Neutrophil (primary cell): ENCODE results near the gene PAFAH2.

ENCODE experiments used
- H3K27ac ChIP-seq: fragments of 200-600 bp; sonication (generic); 2 replicates; pipeline ENCODE4 v1.5.1; 2016; ENCODE audit warnings: mild to moderate bottlenecking, moderate library complexity
- H3K27me3 ChIP-seq: fragments of 200-600 bp; sonication (generic); 2 replicates; pipeline ENCODE4 v1.6.0; 2016; ENCODE audit warnings: mild to moderate bottlenecking
- H3K36me3 ChIP-seq: fragments of 200-600 bp; sonication (generic); 2 replicates; pipeline ENCODE4 v1.5.1; 2017
- H3K4me1 ChIP-seq, 2 experiments: fragments of 200-600 bp in 1 of 2; sonication (generic) in 1 of 2; 1 replicate in 1 of 2; 2 replicates in 1 of 2; pipeline versions ENCODE4 v1.5.1 to v1.6.1; 2013 to 2016; ENCODE audit warnings: low read depth in 1 of 2, low read length in 1 of 2, mild to moderate bottlenecking in 1 of 2, moderate library complexity in 1 of 2; ENCODE audit not compliant: control insufficient read depth in 1 of 2, insufficient read depth in 1 of 2
- H3K4me3 ChIP-seq, 2 experiments: fragments of 200-600 bp in 1 of 2; sonication (generic) in 1 of 2; 1 replicate in 1 of 2; 2 replicates in 1 of 2; pipeline ENCODE4 v1.5.1; 2013 to 2016; ENCODE audit warnings: low read depth in 1 of 2, low read length in 1 of 2, mild to moderate bottlenecking in 1 of 2, moderate library complexity in 1 of 2
- H3K9me3 ChIP-seq: fragments of 200-600 bp; sonication (generic); 2 replicates; pipeline ENCODE4 v1.5.1; 2016
- TF ChIP-seq, protein P1 (sequence below): fragments of 200-600 bp; sonication (generic); IDR thresholded peaks from 2 replicates; pipeline ENCODE4 v1.5.1; 2016; ENCODE audit warnings: antibody characterized with exemption

PAFAH2 gene

DNA sequence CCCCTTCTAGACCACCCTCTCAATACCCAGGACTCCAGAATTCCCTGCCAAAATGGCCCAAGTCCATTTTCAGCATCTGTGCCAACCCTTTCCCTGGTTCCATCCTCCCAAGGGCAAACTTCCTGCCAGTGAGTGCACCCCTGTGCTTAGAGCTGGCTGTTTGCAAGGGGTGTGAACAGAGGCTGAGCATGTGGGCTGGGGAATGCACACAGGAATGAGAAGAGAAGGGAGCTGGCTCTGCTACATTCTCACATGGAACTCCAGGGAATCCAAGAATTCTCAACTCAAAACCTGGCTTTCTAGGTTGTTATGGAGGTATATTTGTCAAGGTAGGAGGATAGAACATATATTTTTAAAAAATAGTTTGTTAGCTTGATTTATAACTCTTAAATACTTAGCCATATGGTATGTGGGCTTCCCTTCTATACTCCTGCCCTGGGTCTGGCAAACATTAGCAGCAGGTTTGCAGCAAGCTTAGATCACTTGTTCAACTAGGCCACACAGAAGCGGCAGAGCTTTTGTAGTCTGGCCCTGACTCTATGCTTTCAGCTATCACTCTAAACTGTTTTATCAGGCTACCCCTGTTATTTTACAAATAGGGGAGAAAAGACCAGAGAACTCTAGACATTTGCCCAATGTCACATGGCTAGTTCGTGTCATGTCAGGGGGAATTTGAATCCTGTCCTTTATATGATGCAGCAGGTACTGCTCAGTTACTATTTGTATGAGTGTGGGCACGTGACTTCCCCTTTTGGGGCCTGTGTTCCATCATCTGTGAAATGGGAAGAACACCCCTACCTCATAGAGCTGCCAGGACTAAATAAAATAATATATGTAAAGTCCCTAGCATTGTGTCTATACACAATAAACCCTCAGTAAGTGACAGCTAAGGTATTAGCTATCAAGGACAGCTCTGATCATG is 83.5 kb downstream of the PAFAH2 start:
- no peak overlapping the region for H3K27ac ChIP-seq
- no peaks in the 10 kb centered on the region for H3K9me3 ChIP-seq
- H3K36me3 ChIP-seq = no peaks in the 10 kb centered on the region
- no peak overlapping the region for H3K4me3 ChIP-seq
- TF ChIP-seq, protein P1, sequence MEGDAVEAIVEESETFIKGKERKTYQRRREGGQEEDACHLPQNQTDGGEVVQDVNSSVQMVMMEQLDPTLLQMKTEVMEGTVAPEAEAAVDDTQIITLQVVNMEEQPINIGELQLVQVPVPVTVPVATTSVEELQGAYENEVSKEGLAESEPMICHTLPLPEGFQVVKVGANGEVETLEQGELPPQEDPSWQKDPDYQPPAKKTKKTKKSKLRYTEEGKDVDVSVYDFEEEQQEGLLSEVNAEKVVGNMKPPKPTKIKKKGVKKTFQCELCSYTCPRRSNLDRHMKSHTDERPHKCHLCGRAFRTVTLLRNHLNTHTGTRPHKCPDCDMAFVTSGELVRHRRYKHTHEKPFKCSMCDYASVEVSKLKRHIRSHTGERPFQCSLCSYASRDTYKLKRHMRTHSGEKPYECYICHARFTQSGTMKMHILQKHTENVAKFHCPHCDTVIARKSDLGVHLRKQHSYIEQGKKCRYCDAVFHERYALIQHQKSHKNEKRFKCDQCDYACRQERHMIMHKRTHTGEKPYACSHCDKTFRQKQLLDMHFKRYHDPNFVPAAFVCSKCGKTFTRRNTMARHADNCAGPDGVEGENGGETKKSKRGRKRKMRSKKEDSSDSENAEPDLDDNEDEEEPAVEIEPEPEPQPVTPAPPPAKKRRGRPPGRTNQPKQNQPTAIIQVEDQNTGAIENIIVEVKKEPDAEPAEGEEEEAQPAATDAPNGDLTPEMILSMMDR = no peak
- no peaks in the 10 kb centered on the region for H3K27me3 ChIP-seq
- no peaks in the 10 kb centered on the region for H3K4me1 ChIP-seq

DNA sequence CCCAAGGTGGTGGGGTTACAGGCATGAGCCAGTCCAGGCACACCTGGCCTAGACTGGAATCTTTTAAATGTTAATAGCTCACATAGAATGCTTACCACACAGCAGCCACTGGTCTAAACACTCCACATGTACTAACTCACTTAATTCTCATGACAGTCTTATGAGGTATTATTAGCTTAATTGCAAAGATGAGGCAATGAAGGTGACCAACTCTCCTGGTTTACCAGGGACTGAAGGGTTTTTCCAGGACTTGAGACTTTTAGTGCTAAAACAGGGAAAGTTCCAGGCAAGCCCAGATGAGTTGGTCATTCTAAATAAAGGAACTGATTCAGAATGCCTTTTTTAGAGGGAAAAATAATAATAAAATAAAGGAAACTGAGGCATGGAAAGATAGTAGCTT is 84.7 kb downstream of the PAFAH2 start:
- Histone ChIP-seq H3K27ac (no peak overlapping the region), H3K4me1 (no peaks in the 10 kb centered on the region), H3K9me3 (no peaks in the 10 kb centered on the region), H3K36me3 (no peaks in the 10 kb centered on the region), H3K4me3 (no peak overlapping the region), H3K27me3 (peaks cover 1% of the 10 kb centered on the region)
- TF ChIP-seq, protein P1 = no peak

DNA sequence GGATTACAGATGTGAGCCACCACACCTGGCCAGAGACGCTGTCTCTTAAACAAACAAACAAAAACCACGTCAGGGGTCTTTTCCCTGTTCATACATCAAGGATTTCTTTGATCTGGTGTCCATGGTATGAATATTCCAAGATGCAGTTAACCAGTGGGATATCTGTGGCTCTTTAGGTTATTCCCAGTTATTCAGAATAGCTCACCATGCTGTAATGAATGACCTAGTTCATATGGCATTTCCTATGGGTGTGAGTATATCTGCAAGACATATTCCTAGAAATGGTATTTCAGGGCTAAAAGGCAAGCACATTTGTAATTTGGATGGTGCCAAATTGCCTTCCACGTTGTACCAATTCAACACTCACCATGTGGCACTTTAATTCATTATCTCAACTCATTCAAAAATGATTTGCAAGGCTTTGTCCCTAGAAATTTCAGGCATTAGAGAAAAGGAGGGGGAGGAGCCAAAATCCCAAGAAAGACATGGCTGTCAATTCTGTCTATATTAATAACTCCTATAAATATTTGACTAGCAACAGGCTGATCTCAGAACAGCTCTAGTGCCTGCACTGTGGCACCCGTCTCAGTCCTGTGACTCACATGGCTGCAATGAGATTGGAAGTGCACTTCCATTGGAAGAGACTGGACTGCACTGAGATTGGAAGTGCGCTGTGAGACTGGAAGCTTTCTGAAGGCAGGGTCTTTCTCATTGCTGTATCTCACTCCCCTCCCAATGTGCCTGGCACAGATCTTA is 85.6 kb downstream of the PAFAH2 start:
- no peak overlapping the region for H3K4me3 ChIP-seq
- H3K4me1 ChIP-seq = no peaks in the 10 kb centered on the region
- H3K9me3 ChIP-seq = no peaks in the 10 kb centered on the region
- TF ChIP-seq, protein P1 = no peak
- H3K27ac ChIP-seq = no peak overlapping the region
- no peaks in the 10 kb centered on the region for H3K36me3 ChIP-seq
- H3K27me3 ChIP-seq = peaks cover 11% of the 10 kb centered on the region

DNA sequence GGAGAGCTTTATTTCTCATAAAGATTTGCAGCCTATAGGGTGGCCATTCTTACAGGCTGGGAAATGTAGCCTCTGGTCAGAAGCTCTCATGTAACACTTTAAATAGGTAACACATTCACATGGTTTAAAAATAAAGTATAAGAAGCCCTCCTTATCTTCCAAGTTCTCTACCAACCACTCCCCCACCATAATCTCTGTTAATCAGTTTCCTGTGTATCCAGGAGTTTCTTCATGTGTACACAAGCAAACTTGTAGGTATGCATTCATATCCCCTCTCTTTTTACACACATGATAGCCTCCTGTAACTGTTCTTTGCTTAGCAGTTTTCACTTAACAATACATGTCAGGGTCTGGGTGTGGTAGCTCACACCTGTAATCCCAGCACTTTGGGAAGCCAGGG is 86.7 kb downstream of the PAFAH2 start:
- peaks cover 21% of the 10 kb centered on the region for H3K27me3 ChIP-seq
- TF ChIP-seq, protein P1 = no peak
- H3K4me3 ChIP-seq = no peak overlapping the region
- peaks cover 7% of the 10 kb centered on the region in 2 experiments for H3K4me1 ChIP-seq
- H3K36me3 ChIP-seq = no peaks in the 10 kb centered on the region
- H3K9me3 ChIP-seq = no peaks in the 10 kb centered on the region
- no peak overlapping the region for H3K27ac ChIP-seq
